PC-3 (cell line): Measurements from ENCODE around the gene NKX1-1. TPM values are rescaled to one million over a fixed set of nuclear protein-coding genes. Genes with fewer than 3 reads are reported as not detected.

Source experiments
- ATAC-seq: fragments of 200-7000 bp; cut with Tn5 transposase; 2 replicates; pipeline ENCODE4 v1.9.1; 2020; ENCODE audit warnings: mild to moderate bottlenecking, moderate library complexity
- BruUV-seq: library from RNA; stranded (reverse); fragments of 400-500 nt; replicated peaks from 2 replicates; lab custom pipeline; 2021; lab: Mats Ljungman, UMichigan
- CTCF ChIA-PET: fragments of 300-600 bp; sonication (Branson Sonifier 250); formaldehyde crosslinking; loops from one replicate; lab custom pipeline; 2022; ENCODE audit warnings: antibody characterized with exemption; lab: Charles Lee
- POLR2A ChIA-PET: fragments of 300-600 bp; sonication (Branson Sonifier 250); formaldehyde crosslinking; loops from one replicate; lab custom pipeline; 2022; ENCODE audit warnings: antibody characterized with exemption; ENCODE audit not compliant: unreplicated experiment; lab: Charles Lee
- DNase-seq: peaks from one replicate; pipeline ENCODE4 v3.0.0-alpha.2; 2015
- H2AFZ ChIP-seq: fragments of 300-600 bp; sonication (generic); 2 replicates; pipeline ENCODE4 v1.6.0; 2016; ENCODE audit warnings: antibody characterized with exemption, low read length
- H3F3A ChIP-seq: fragments of 300-600 bp; sonication (generic); one replicate; pipeline ENCODE4 v1.6.0; 2017; ENCODE audit warnings: antibody characterized with exemption, low read length, control low read depth, mild to moderate bottlenecking; ENCODE audit not compliant: unreplicated experiment
- H3K27ac ChIP-seq: fragments of 300-600 bp; sonication (generic); 2 replicates; pipeline ENCODE4 v1.5.1; 2016; ENCODE audit warnings: mild to moderate bottlenecking, low read length
- H3K27me3 ChIP-seq: fragments of 300-600 bp; sonication (generic); 2 replicates; pipeline ENCODE4 v1.6.1; 2016; ENCODE audit warnings: low read length, mixed read lengths
- H3K36me3 ChIP-seq: fragments of 300-600 bp; sonication (generic); 2 replicates; pipeline ENCODE4 v1.6.1; 2016; ENCODE audit warnings: low read depth, mixed run types, low read length, mixed read lengths
- H3K4me1 ChIP-seq: fragments of 300-600 bp; sonication (generic); 2 replicates; pipeline ENCODE4 v1.5.1; 2016; ENCODE audit warnings: low read length; ENCODE audit not compliant: insufficient read depth
- H3K4me2 ChIP-seq: fragments of 300-600 bp; sonication (generic); 2 replicates; pipeline ENCODE4 v1.6.0; 2016; ENCODE audit warnings: low read length
- H3K4me3 ChIP-seq: fragments of 300-600 bp; sonication (generic); 2 replicates; pipeline ENCODE4 v1.5.1; 2016; ENCODE audit warnings: mild to moderate bottlenecking, low read length, mixed read lengths
- H3K79me2 ChIP-seq: fragments of 300-600 bp; sonication (generic); 2 replicates; pipeline ENCODE4 v1.6.1; 2017; ENCODE audit warnings: low read length, mixed read lengths
- H3K9ac ChIP-seq: fragments of 300-600 bp; sonication (generic); 2 replicates; pipeline ENCODE4 v1.6.0; 2016; ENCODE audit warnings: mild to moderate bottlenecking, low read length
- H3K9me2 ChIP-seq: fragments of 300-600 bp; sonication (generic); replicated peaks from 2 replicates; pipeline ENCODE4 v1.6.1; 2016; ENCODE audit warnings: mixed run types, low read length, mixed read lengths
- H3K9me3 ChIP-seq: fragments of 300-600 bp; sonication (generic); 2 replicates; pipeline ENCODE4 v1.6.1; 2016; ENCODE audit warnings: low read length, mixed read lengths
- H4K20me1 ChIP-seq: fragments of 300-600 bp; sonication (generic); 2 replicates; pipeline ENCODE4 v1.6.1; 2016; ENCODE audit warnings: low read length, mixed read lengths
- EZH2 ChIP-seq: fragments of 300-600 bp; sonication (generic); IDR thresholded peaks from one replicate; pipeline ENCODE4 v1.6.1; 2017; ENCODE audit warnings: antibody characterized with exemption, mild to moderate bottlenecking, low read length; ENCODE audit not compliant: unreplicated experiment
- EZH2phosphoT487 ChIP-seq: fragments of 300-600 bp; sonication (generic); IDR thresholded peaks from 2 replicates; pipeline ENCODE4 v1.6.1; 2018; ENCODE audit warnings: mild to moderate bottlenecking, antibody characterized with exemption, low read length, borderline replicate concordance
- intact Hi-C: fragments of 100-400 bp; cut with micrococcal nuclease; formaldehyde crosslinking; loops from 2 replicates; pipeline ENCODE4 v1.9.0; 2023
- total RNA-seq: library from RNA; depleted of rRNA; stranded (reverse); fragments of >200 nt; gene quantifications from 2 replicates; pipeline ENCODE4 v1.2.3, GENCODE V29; 2014
- TF ChIP-seq, protein P1 (sequence below): fragments of 300-600 bp; sonication (generic); conservative IDR thresholded peaks from 2 replicates; pipeline ENCODE4 v1.5.1; 2017; ENCODE audit warnings: antibody characterized with exemption, low read depth, mild to moderate bottlenecking, low read length

The NKX1-1 gene
- total RNA-seq, 1 experiment from 2014 or later, result not detected

DNA sequence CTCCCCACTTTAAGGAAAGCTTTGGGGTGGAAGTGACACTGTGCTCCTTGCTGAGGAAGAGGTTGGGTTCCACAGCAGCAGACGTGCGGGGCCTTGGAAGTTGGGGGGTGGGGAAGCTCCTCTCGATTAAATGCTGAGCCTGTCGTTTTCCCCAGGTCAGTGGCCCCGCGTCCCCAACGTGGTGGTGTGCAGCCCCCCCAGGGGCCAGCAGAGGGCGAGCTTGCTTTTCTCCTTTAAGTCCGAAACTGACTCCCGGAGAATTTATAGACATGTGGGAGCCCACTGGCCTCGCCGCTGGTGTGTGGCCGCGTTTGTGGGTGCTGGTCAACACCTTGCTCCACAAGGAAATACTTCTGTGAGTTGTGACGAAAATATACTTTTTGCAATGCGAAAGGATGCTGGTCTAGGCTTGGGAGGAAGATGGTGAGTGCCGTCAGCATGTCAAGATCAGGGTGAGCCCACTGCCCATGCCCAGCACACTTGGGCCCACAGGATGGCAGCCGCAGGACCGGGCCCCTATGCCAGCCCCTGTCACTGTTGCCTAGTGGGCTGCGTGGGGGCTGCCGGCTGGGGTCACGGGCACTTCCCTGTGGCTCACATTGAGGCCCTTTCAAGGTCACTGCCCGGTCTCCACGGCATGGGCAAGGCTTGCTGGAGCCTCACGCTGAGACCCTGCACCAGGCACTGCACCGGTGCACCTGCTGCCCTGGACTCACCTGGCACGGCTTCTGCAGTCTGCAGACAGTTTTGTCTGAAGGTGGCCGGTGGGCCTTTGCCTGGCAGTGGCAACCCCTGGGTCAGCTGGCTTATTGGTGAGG is 49.9 kb downstream of the NKX1-1 start:
- no peak overlapping the region for H3K27ac ChIP-seq
- H3K79me2 ChIP-seq, result no peaks in the 10 kb centered on the region
- no peaks in the 10 kb centered on the region for H3K27me3 ChIP-seq
- no peak overlapping the region for H3K9ac ChIP-seq
- no peaks in the 10 kb centered on the region for H3K4me1 ChIP-seq
- no peaks in the 10 kb centered on the region for H3K36me3 ChIP-seq
- H4K20me1 ChIP-seq, result no peaks in the 10 kb centered on the region
- intact Hi-C loops, result no loop called here
- no peaks in the 10 kb centered on the region for H3F3A ChIP-seq
- no TSS peak for BruUV-seq
- H2AFZ ChIP-seq, result no peak overlapping the region
- ChIA-PET CTCF (no interaction called here), POLR2A (no interaction called here)
- TF ChIP-seq EZH2phosphoT487, result no peak
- TF ChIP-seq, protein P1, sequence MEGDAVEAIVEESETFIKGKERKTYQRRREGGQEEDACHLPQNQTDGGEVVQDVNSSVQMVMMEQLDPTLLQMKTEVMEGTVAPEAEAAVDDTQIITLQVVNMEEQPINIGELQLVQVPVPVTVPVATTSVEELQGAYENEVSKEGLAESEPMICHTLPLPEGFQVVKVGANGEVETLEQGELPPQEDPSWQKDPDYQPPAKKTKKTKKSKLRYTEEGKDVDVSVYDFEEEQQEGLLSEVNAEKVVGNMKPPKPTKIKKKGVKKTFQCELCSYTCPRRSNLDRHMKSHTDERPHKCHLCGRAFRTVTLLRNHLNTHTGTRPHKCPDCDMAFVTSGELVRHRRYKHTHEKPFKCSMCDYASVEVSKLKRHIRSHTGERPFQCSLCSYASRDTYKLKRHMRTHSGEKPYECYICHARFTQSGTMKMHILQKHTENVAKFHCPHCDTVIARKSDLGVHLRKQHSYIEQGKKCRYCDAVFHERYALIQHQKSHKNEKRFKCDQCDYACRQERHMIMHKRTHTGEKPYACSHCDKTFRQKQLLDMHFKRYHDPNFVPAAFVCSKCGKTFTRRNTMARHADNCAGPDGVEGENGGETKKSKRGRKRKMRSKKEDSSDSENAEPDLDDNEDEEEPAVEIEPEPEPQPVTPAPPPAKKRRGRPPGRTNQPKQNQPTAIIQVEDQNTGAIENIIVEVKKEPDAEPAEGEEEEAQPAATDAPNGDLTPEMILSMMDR, result peak; percentile 70
- H3K9me2 ChIP-seq, result no peaks in the 10 kb centered on the region
- no peaks in the 10 kb centered on the region for H3K9me3 ChIP-seq
- H3K4me3 ChIP-seq, result no peak overlapping the region
- ATAC-seq, result 0 out of 2 replicates have a peak, but pooled peaks have one; percentile 18
- H3K4me2 ChIP-seq, result no peak overlapping the region
- peak; percentile 38 for DNase-seq

DNA sequence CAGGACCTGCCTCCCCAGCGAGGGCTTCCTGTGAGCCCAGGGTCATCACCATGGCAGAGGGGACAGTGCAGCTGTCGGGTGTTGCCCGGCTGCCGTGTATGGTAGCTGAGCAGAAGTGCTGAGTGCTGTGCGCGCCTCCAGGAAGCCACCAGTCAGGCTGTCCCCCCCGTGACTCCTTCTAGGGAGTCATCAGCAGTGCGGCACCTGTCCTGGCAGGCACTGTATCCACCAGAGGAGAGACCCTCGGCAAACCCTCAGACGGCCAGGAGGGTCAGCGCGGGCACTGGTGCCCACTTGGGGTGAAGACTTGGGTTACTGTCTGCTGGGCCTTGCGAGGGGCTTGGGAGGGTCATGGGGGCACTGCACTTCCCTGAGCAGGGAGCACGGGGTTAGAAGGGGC is 50.9 kb downstream of the NKX1-1 start:
- no peak overlapping the region for H3K9ac ChIP-seq
- no peak overlapping the region for H3K27ac ChIP-seq
- no peak overlapping the region for H3K4me3 ChIP-seq
- no peaks in the 10 kb centered on the region for H3K9me2 ChIP-seq
- H3K4me2 ChIP-seq, result no peak overlapping the region
- intact Hi-C loops, result no loop called here
- no peaks in the 10 kb centered on the region for H4K20me1 ChIP-seq
- DNase-seq, result no peak
- H3K4me1 ChIP-seq, result no peaks in the 10 kb centered on the region
- H3F3A ChIP-seq, result no peaks in the 10 kb centered on the region
- no peaks in the 10 kb centered on the region for H3K79me2 ChIP-seq
- POLR2A ChIA-PET, result no interaction called here
- no TSS peak for BruUV-seq
- CTCF ChIA-PET, result no interaction called here
- no peaks in the 10 kb centered on the region for H3K36me3 ChIP-seq
- H3K9me3 ChIP-seq, result no peaks in the 10 kb centered on the region
- H3K27me3 ChIP-seq, result no peaks in the 10 kb centered on the region
- TF ChIP-seq, protein P1, result no peak
- TF ChIP-seq EZH2phosphoT487 (no peak), EZH2 (no peak)
- no peak overlapping the region for H2AFZ ChIP-seq
- ATAC-seq, result no peak

DNA sequence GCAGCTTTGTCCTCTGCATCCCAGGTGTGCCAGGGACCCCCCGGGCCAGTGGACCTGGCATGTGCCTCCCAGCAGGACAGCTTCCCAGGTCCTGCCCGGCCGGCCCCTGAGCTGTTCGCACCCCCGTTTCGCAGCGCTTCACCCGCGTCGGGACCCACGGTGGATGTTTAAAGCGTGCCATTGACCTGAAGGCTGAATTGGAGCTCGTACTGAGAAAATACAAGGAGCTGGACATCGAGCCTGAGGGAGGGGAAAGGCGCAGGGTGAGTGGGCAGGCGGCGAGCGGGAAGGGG is 51.3 kb downstream of the NKX1-1 start:
- H3K4me1 ChIP-seq, result no peaks in the 10 kb centered on the region
- H3K79me2 ChIP-seq, result no peaks in the 10 kb centered on the region
- no peaks in the 10 kb centered on the region for H3K27me3 ChIP-seq
- no peak overlapping the region for H3K4me2 ChIP-seq
- no peaks in the 10 kb centered on the region for H3K9me2 ChIP-seq
- no TSS peak for BruUV-seq
- ChIA-PET CTCF (no interaction called here), POLR2A (no interaction called here)
- no peak for ATAC-seq
- H3K4me3 ChIP-seq, result no peak overlapping the region
- no peaks in the 10 kb centered on the region for H3K36me3 ChIP-seq
- TF ChIP-seq EZH2, result no peak
- TF ChIP-seq EZH2phosphoT487, result no peak
- TF ChIP-seq, protein P1, result no peak
- no peak overlapping the region for H3K9ac ChIP-seq
- no peak overlapping the region for H3K27ac ChIP-seq
- no peaks in the 10 kb centered on the region for H4K20me1 ChIP-seq
- no peaks in the 10 kb centered on the region for H3F3A ChIP-seq
- no peak for DNase-seq
- no peak overlapping the region for H2AFZ ChIP-seq
- no peaks in the 10 kb centered on the region for H3K9me3 ChIP-seq
- intact Hi-C loops, result no loop called here
